ENCODE measurements around the gene TTR. TPM values are rescaled to one million over a fixed set of nuclear protein-coding genes. Genes with fewer than 3 reads are reported as not detected.

The TTR gene
- total and polyA plus RNA-seq, 10 donors: 0.14 to 0.15 TPM; not detected in 8

DNA sequence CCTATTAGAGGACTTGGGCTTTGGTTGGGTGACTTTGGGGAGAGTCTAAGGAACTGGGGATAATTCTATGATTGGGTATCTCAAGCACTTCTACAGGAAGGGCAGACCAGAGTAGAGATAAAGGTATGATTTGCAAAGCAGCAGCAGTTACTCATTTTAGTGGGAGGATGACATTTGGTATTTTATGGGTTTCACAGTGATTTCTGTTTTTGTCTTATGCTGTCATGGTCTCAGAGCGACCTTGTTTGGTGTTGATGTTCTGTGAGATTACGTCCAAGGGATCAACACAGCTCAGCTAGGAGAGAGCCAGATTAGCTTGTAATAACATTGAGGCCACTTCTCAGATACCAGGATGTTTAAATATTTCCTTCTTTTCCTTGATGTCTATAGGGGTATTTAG is 18.2 kb downstream of the TTR start:
- intact Hi-C loops (cut with DNase I; ENCODE audit: low total_unique reads): no loop called here
- DNase-seq: no peak
- no peaks in the 10 kb centered on the region for H3K36me3 ChIP-seq
- no peak overlapping the region for H3K4me3 ChIP-seq
- TF ChIP-seq POLR2A (IDR thresholded peaks at IDR 0.05) (no peak), POLR2AphosphoS5 (IDR thresholded peaks at IDR 0.05) (no peak)
- TF ChIP-seq, protein P1, sequence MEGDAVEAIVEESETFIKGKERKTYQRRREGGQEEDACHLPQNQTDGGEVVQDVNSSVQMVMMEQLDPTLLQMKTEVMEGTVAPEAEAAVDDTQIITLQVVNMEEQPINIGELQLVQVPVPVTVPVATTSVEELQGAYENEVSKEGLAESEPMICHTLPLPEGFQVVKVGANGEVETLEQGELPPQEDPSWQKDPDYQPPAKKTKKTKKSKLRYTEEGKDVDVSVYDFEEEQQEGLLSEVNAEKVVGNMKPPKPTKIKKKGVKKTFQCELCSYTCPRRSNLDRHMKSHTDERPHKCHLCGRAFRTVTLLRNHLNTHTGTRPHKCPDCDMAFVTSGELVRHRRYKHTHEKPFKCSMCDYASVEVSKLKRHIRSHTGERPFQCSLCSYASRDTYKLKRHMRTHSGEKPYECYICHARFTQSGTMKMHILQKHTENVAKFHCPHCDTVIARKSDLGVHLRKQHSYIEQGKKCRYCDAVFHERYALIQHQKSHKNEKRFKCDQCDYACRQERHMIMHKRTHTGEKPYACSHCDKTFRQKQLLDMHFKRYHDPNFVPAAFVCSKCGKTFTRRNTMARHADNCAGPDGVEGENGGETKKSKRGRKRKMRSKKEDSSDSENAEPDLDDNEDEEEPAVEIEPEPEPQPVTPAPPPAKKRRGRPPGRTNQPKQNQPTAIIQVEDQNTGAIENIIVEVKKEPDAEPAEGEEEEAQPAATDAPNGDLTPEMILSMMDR (IDR thresholded peaks at IDR 0.05 in 8 of 11, conservative IDR thresholded peaks at IDR 0.05 in 3 of 11): no peak
- H3K9me3 ChIP-seq: no peaks in the 10 kb centered on the region
- H3K4me1 ChIP-seq: no peaks in the 10 kb centered on the region
- no peaks in the 10 kb centered on the region for H3K27me3 ChIP-seq (replicated peaks in 1 of 7)
- 73 to 97% (median 91%) methylated on average over 2 of the region's 2 CpGs for WGBS, 5 donors
- no peak overlapping the region for H3K27ac ChIP-seq

DNA sequence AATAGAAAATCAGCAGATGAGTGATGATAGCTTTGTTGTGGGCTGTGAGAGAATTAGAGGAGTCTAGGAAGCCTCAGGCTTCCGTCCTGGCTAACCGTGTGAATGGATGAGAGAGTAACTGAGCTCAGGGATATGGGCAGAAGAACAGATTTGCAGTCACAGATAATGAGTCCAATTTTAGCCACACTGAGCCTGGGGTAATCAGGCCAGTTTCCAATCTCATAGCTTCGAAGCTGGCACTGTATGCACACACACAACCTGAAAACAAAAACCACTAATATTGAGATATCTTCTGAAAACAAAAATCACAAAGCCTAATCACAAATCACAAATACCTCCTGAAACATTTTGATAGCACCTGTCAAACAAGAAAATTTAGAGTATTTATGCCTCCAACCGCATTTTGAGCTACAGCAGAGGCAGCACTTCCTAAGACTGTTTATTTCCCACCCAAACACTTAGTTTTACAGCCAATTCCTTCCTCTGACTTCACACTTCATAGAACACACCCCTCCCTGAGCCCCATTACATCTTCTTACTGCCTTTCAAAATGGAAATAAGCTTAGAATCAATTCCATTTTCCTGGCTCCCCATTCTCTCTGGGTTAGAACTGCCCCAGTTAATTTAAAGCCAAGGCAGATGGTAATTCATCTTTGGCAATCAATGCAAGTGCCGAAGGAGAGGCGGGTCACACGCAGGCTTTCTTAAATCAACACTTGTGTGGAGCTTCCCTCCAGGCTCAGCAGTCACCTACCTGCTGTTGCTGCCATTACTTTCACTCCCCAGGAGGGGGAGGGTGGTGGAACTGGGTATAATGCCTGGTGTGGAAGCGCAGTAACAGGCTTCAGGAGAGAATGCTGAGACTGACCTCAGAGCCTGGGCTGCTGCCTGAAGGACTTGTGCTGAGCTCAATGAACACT is 18.9 kb downstream of the TTR start:
- H3K4me1 ChIP-seq: no peaks in the 10 kb centered on the region
- H3K27me3 ChIP-seq (replicated peaks in 1 of 7): no peaks in the 10 kb centered on the region
- 69 to 81% (median 71%) methylated on average over 8 of the region's 8 CpGs for WGBS, 5 donors
- H3K9me3 ChIP-seq: no peaks in the 10 kb centered on the region
- no peak overlapping the region for H3K27ac ChIP-seq
- intact Hi-C loops (cut with DNase I; ENCODE audit: low total_unique reads): no loop called here
- no peak overlapping the region for H3K4me3 ChIP-seq
- no peaks in the 10 kb centered on the region for H3K36me3 ChIP-seq
- no peak for TF ChIP-seq POLR2AphosphoS5 (IDR thresholded peaks at IDR 0.05)
- TF ChIP-seq POLR2A (IDR thresholded peaks at IDR 0.05): no peak
- TF ChIP-seq, protein P1 (IDR thresholded peaks at IDR 0.05 in 8 of 11, conservative IDR thresholded peaks at IDR 0.05 in 3 of 11): no peak
- no peak for DNase-seq

DNA sequence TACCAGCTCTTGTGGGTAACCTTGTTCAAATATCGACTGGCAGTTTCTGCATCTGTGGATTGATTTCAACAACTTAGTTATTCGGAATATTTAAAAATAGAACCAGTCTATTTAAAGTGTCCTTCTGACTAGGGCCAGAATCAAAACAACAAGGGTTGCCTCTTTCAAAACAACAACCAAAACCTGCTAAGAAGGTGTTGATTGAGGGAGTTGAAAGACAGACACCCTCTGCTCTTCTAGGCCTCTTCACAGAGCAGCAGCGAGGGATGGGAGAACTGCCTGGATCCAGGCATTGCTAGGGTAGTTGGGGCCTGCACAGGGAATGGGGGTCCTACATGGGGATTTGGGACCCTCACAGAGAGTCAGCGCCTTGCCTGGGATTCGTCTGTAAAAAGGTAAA is 19.8 kb downstream of the TTR start:
- H3K27ac ChIP-seq: no peak overlapping the region
- no peaks in the 10 kb centered on the region for H3K36me3 ChIP-seq
- H3K4me1 ChIP-seq: no peaks in the 10 kb centered on the region
- TF ChIP-seq POLR2A (IDR thresholded peaks at IDR 0.05): no peak
- TF ChIP-seq, protein P1 (IDR thresholded peaks at IDR 0.05 in 8 of 11, conservative IDR thresholded peaks at IDR 0.05 in 3 of 11): no peak
- TF ChIP-seq POLR2AphosphoS5 (IDR thresholded peaks at IDR 0.05): no peak
- intact Hi-C loops (cut with DNase I; ENCODE audit: low total_unique reads): no loop called here
- no peak overlapping the region for H3K4me3 ChIP-seq
- DNase-seq: no peak
- H3K27me3 ChIP-seq (replicated peaks in 1 of 7): no peaks in the 10 kb centered on the region
- WGBS, 5 donors: 83 to 98% (median 93%) methylated on average over 5 of the region's 5 CpGs
- H3K9me3 ChIP-seq: no peaks in the 10 kb centered on the region

DNA sequence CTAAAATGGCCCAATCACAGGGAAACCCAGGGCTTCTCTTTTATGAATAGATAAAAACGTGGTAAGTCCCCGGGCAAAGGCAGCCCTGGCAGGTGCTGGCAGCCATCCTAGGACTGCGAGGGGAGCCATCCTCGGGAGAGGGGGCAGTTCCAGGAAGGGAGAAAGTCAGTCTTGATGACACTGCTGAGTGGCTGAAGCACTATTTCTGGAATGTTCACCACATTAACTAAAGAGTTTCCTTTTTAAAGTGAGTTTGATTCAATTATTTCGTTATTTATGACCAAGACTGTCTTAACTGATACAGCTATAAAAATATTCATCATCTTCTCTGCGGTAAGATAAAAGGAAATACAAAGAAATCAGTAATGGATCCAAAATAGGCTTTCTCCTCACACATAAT is 20.4 kb downstream of the TTR start:
- intact Hi-C loops (cut with DNase I; ENCODE audit: low total_unique reads): no loop called here
- no peak overlapping the region for H3K4me3 ChIP-seq
- no peaks in the 10 kb centered on the region for H3K9me3 ChIP-seq
- no peaks in the 10 kb centered on the region for H3K27me3 ChIP-seq (replicated peaks in 1 of 7)
- TF ChIP-seq, protein P1 (IDR thresholded peaks at IDR 0.05 in 8 of 11, conservative IDR thresholded peaks at IDR 0.05 in 3 of 11): no peak
- TF ChIP-seq POLR2AphosphoS5 (IDR thresholded peaks at IDR 0.05) (no peak), POLR2A (IDR thresholded peaks at IDR 0.05) (no peak)
- no peaks in the 10 kb centered on the region for H3K36me3 ChIP-seq
- 67 to 70% (median 68%) methylated on average over 6 of the region's 6 CpGs for WGBS, 5 donors
- no peak overlapping the region for H3K27ac ChIP-seq
- no peaks in the 10 kb centered on the region for H3K4me1 ChIP-seq
- no peak for DNase-seq

Data from spleen (tissue), 11 donors.